H9 (cell line): ENCODE data around the gene MT2A. TPM values are rescaled to one million over a fixed set of nuclear protein-coding genes. Genes with fewer than 3 reads are reported as not detected.

Experiments
- DNase-seq: peaks from one replicate; pipeline ENCODE4 v3.0.0-alpha.2; 2017
- H2AFZ ChIP-seq: one replicate; pipeline ENCODE4 v1.6.1; 2013; ENCODE audit warnings: mild to moderate bottlenecking, low read length, control low read depth, moderate library complexity
- H2AK5ac ChIP-seq: 2 replicates; pipeline ENCODE4 v1.6.1; 2013; ENCODE audit warnings: low read length, control low read depth, mixed read lengths; ENCODE audit not compliant: insufficient read length
- H2BK120ac ChIP-seq: one replicate; pipeline ENCODE4 v1.6.1; 2013; ENCODE audit warnings: low read depth, mild to moderate bottlenecking, low read length, control low read depth, inconsistent platforms; ENCODE audit not compliant: poor library complexity, severe bottlenecking
- H2BK12ac ChIP-seq: 2 replicates; pipeline ENCODE4 v1.6.1; 2013; ENCODE audit warnings: low read length, control low read depth, mixed read lengths, low read depth; ENCODE audit not compliant: insufficient read length
- H2BK15ac ChIP-seq: 2 replicates; pipeline ENCODE4 v1.6.1; 2013; ENCODE audit warnings: low read depth, low read length, control low read depth
- H2BK20ac ChIP-seq: one replicate; pipeline ENCODE4 v1.6.1; 2013; ENCODE audit warnings: low read depth, mild to moderate bottlenecking, low read length, control low read depth, inconsistent platforms; ENCODE audit not compliant: poor library complexity, severe bottlenecking
- H2BK5ac ChIP-seq: 2 replicates; pipeline ENCODE4 v1.6.1; 2013; ENCODE audit warnings: low read length, control low read depth, mixed read lengths; ENCODE audit not compliant: insufficient read length
- H3K14ac ChIP-seq: 2 replicates; pipeline ENCODE4 v1.6.1; 2013; ENCODE audit warnings: low read length, control low read depth; ENCODE audit not compliant: insufficient read depth
- H3K18ac ChIP-seq: 2 replicates; pipeline ENCODE4 v1.6.1; 2013; ENCODE audit warnings: low read depth, mild to moderate bottlenecking, mixed read lengths, low read length, control low read depth; ENCODE audit not compliant: insufficient read length
- H3K23ac ChIP-seq: 2 replicates; pipeline ENCODE4 v1.6.1; 2013; ENCODE audit warnings: low read length, control low read depth, mixed read lengths, low read depth; ENCODE audit not compliant: insufficient read length
- H3K23me2 ChIP-seq: 2 replicates; pipeline ENCODE4 v1.6.1; 2013; ENCODE audit warnings: low read depth, mild to moderate bottlenecking, mixed read lengths, low read length, control low read depth; ENCODE audit not compliant: insufficient read length, poor library complexity, severe bottlenecking
- H3K27ac ChIP-seq: 2 replicates; pipeline ENCODE4 v1.5.1; 2013; ENCODE audit warnings: low read length, control low read depth, mixed read lengths, low read depth; ENCODE audit not compliant: insufficient read length
- H3K27me3 ChIP-seq: 2 replicates; pipeline ENCODE4 v1.6.1; 2013; ENCODE audit warnings: low read length, control low read depth, inconsistent platforms; ENCODE audit not compliant: insufficient read depth
- H3K4ac ChIP-seq: 2 replicates; pipeline ENCODE4 v1.6.1; 2013; ENCODE audit warnings: low read depth, mild to moderate bottlenecking, control low read depth, inconsistent platforms, low read length, moderate library complexity
- H3K4me1 ChIP-seq: 2 replicates; pipeline ENCODE4 v1.6.1; 2013; ENCODE audit warnings: low read length, control low read depth, inconsistent platforms; ENCODE audit not compliant: insufficient read depth
- H3K4me2 ChIP-seq: 2 replicates; pipeline ENCODE4 v1.6.1; 2013; ENCODE audit warnings: low read length, control low read depth, mixed read lengths; ENCODE audit not compliant: insufficient read length, insufficient read depth
- H3K56ac ChIP-seq: 2 replicates; pipeline ENCODE4 v1.6.1; 2013; ENCODE audit warnings: low read depth, mild to moderate bottlenecking, mixed read lengths, low read length, control low read depth; ENCODE audit not compliant: insufficient read length
- H3K79me1 ChIP-seq: 2 replicates; pipeline ENCODE4 v1.6.1; 2013; ENCODE audit warnings: low read depth, mild to moderate bottlenecking, moderate library complexity, low read length, control low read depth, inconsistent platforms; ENCODE audit not compliant: insufficient read depth, poor library complexity, severe bottlenecking
- H3K79me2 ChIP-seq: 2 replicates; pipeline ENCODE4 v1.6.1; 2013; ENCODE audit warnings: low read length, control low read depth, inconsistent platforms; ENCODE audit not compliant: insufficient read depth
- H3K9ac ChIP-seq: 2 replicates; pipeline ENCODE4 v1.6.1; 2013; ENCODE audit warnings: low read length, control low read depth, mixed read lengths; ENCODE audit not compliant: insufficient read length; ENCODE audit errors: extremely low read depth
- H3K9me3 ChIP-seq: one replicate; pipeline ENCODE4 v1.6.1; 2013; ENCODE audit warnings: low read depth, low read length, inconsistent platforms; ENCODE audit not compliant: control insufficient read depth
- H3T11ph ChIP-seq: one replicate; pipeline ENCODE4 v1.6.1; 2013; ENCODE audit warnings: mild to moderate bottlenecking, low read length, control low read depth, inconsistent platforms
- H4K20me1 ChIP-seq: one replicate; pipeline ENCODE4 v1.6.1; 2013; ENCODE audit not compliant: control insufficient read depth, insufficient read length, insufficient read depth
- H4K5ac ChIP-seq: 2 replicates; pipeline ENCODE4 v1.6.1; 2013; ENCODE audit warnings: low read depth, mild to moderate bottlenecking, mixed read lengths, low read length, control low read depth; ENCODE audit not compliant: insufficient read length
- H4K8ac ChIP-seq: replicated peaks from 2 replicates; pipeline ENCODE4 v1.6.1; 2013; ENCODE audit warnings: low read length, control low read depth, mixed read lengths, low read depth; ENCODE audit not compliant: insufficient read length
- H4K91ac ChIP-seq: 2 replicates; pipeline ENCODE4 v1.6.1; 2013; ENCODE audit warnings: low read depth, mild to moderate bottlenecking, moderate library complexity, mixed read lengths, low read length, control low read depth; ENCODE audit not compliant: insufficient read length
- H3K27ac Mint-ChIP-seq, 3 experiments: 2 replicates in 2 of 3; 3 replicates in 1 of 3; pipeline ENCODE4 v1.8.0; 2020 to 2021; ENCODE audit warnings: mixed read lengths in 3 of 3, mild to moderate bottlenecking in 1 of 3, moderate library complexity in 1 of 3
- H3K27me3 Mint-ChIP-seq: 2 replicates; pipeline ENCODE4 v1.8.0; 2021; ENCODE audit warnings: low read depth, mild to moderate bottlenecking, moderate library complexity, mixed read lengths
- H3K36me3 Mint-ChIP-seq, 3 experiments: 2 replicates in 2 of 3; 3 replicates in 1 of 3; pipeline ENCODE4 v1.8.0; 2020 to 2021; ENCODE audit warnings: low read depth in 3 of 3, mixed read lengths in 3 of 3; ENCODE audit not compliant: insufficient read depth in 1 of 3
- H3K4me1 Mint-ChIP-seq, 2 experiments: 2 replicates each; pipeline ENCODE4 v1.8.0; 2020; ENCODE audit warnings: mixed read lengths in 2 of 2
- H3K4me3 Mint-ChIP-seq, 2 experiments: 2 replicates in 1 of 2; 3 replicates in 1 of 2; pipeline ENCODE4 v1.8.0; 2020 to 2021; ENCODE audit warnings: mild to moderate bottlenecking in 2 of 2, mixed read lengths in 2 of 2, moderate library complexity in 1 of 2
- H3K9me3 Mint-ChIP-seq, 2 experiments: 2 replicates in 1 of 2; 3 replicates in 1 of 2; pipeline ENCODE4 v1.8.0; 2020; ENCODE audit warnings: mild to moderate bottlenecking in 2 of 2, mixed read lengths in 2 of 2, moderate library complexity in 1 of 2
- CTCF ChIP-seq: fragments of 200-600 bp; sonication (generic); conservative IDR thresholded peaks from 3 replicates; pipeline ENCODE4 v1.8.0; 2021; ENCODE audit warnings: antibody characterized with exemption, mild to moderate bottlenecking
- total RNA-seq: library from RNA; stranded (reverse); gene quantifications from 2 replicates; pipeline ENCODE4 v1.2.1, GENCODE V29; 2021

MT2A gene
- total RNA-seq, 1 experiment from 2014 or later, result 63.1 TPM

GRCh38 chr16:56613706-56614105 lies 5.3 kb downstream of the MT2A start:
- no peak overlapping the region for H2AFZ ChIP-seq
- no peak overlapping the region for H3K14ac ChIP-seq
- no peak overlapping the region for H3K9ac ChIP-seq
- no peak overlapping the region for H2BK120ac ChIP-seq
- Mint-ChIP-seq H3K4me3 (no peak overlapping the region), H3K27me3 (peaks cover 80% of the 10 kb centered on the region), H3K4me1 (peaks cover 36 to 44% of the 10 kb centered on the region in 2 experiments), H3K27ac (no peak overlapping the region), H3K36me3 (no peaks in the 10 kb centered on the region; a peak in 1 of 7 replicates), H3K9me3 (peaks cover 0 to under 1% of the 10 kb centered on the region in 2 experiments; a peak in 1 of 5 replicates)
- no peak overlapping the region for H3K23ac ChIP-seq
- no peak overlapping the region for H3K4me2 ChIP-seq
- no peak overlapping the region for H3K56ac ChIP-seq
- H3K27ac ChIP-seq, result no peak overlapping the region
- peaks cover 6% of the 10 kb centered on the region; the same call in 1 of the 2 replicates for H3K4me1 ChIP-seq
- no peak overlapping the region for H3K4ac ChIP-seq
- H2BK5ac ChIP-seq, result no peak overlapping the region
- no peak overlapping the region for H3K18ac ChIP-seq
- peaks cover 13% of the 10 kb centered on the region for H3K23me2 ChIP-seq
- H4K5ac ChIP-seq, result no peak overlapping the region
- no peak for DNase-seq
- H3K27me3 ChIP-seq, result peaks cover 43% of the 10 kb centered on the region; the same call in 1 of the 2 replicates
- no peaks in the 10 kb centered on the region for H3K79me2 ChIP-seq
- no peak for TF ChIP-seq CTCF
- no peaks in the 10 kb centered on the region for H3K9me3 ChIP-seq
- H2BK15ac ChIP-seq, result no peak overlapping the region
- H3K79me1 ChIP-seq, result no peaks in the 10 kb centered on the region
- no peak overlapping the region for H3T11ph ChIP-seq
- H4K91ac ChIP-seq, result no peak overlapping the region
- no peaks in the 10 kb centered on the region for H4K20me1 ChIP-seq
- no peak overlapping the region for H2BK12ac ChIP-seq
- H2AK5ac ChIP-seq, result no peak overlapping the region
- no peak overlapping the region for H2BK20ac ChIP-seq
- H4K8ac ChIP-seq, result no peak overlapping the region
